NCI-H526 (cell line): Measurements from ENCODE around the gene ST6GAL1.
"Not testable (repeated sequence)": the region's sequence is repeated elsewhere in the genome, so short reads cannot be mapped to it uniquely, and the experiment has no call there.

Source experiments
- DNase-seq, 2 experiments: peaks; one replicate each; lab custom pipeline; 2025; lab: John Stamatoyannopoulos, UW

The ST6GAL1 gene

GRCh38 chr3:186967686-186968085, 37.4 kb downstream of the ST6GAL1 start:
- no peak for DNase-seq

GRCh38 chr3:186969607-186970006, 39.3 kb downstream of the ST6GAL1 start:
- DNase-seq = no peak

- not testable (repeated sequence) for DNase-seq
Measured at GRCh38 chr3:186971106-186971505, 40.8 kb downstream of the ST6GAL1 start.

- no peak for DNase-seq
Measured at GRCh38 chr3:186971578-186971977, 41.3 kb downstream of the ST6GAL1 start.

GRCh38 chr3:186973702-186974101, 43.4 kb downstream of the ST6GAL1 start:
- DNase-seq = no peak

GRCh38 chr3:186974824-186975313, 44.5 kb downstream of the ST6GAL1 start:
- DNase-seq = no peak

- DNase-seq = no peak
Measured at GRCh38 chr3:186975726-186976125, 45.4 kb downstream of the ST6GAL1 start.

GRCh38 chr3:186976837-186977750, 46.8 kb downstream of the ST6GAL1 start:
- no peak for DNase-seq

GRCh38 chr3:186978712-186979111, 48.4 kb downstream of the ST6GAL1 start:
- no peak for DNase-seq

GRCh38 chr3:186979852-186980251, 49.5 kb downstream of the ST6GAL1 start:
- no peak for DNase-seq

- DNase-seq = no peak
Measured at GRCh38 chr3:186980989-186981388, 50.7 kb downstream of the ST6GAL1 start.

GRCh38 chr3:186983659-186984058, 53.3 kb downstream of the ST6GAL1 start:
- DNase-seq = no peak

GRCh38 chr3:186984064-186984463, 53.7 kb downstream of the ST6GAL1 start:
- no peak for DNase-seq

- no peak for DNase-seq
Measured at GRCh38 chr3:186985661-186986364, 55.5 kb downstream of the ST6GAL1 start.

- DNase-seq = no peak
Measured at GRCh38 chr3:186986406-186986805, 56.1 kb downstream of the ST6GAL1 start.

- no peak for DNase-seq
Measured at GRCh38 chr3:186986816-186987215, 56.5 kb downstream of the ST6GAL1 start.

- no peak for DNase-seq
Measured at GRCh38 chr3:186988806-186989205, 58.5 kb downstream of the ST6GAL1 start.

GRCh38 chr3:186989429-186989828, 59.1 kb downstream of the ST6GAL1 start:
- no peak for DNase-seq

GRCh38 chr3:186990277-186990676, 60.0 kb downstream of the ST6GAL1 start:
- DNase-seq = no peak

- DNase-seq = no peak
Measured at GRCh38 chr3:186990878-186991308, 60.6 kb downstream of the ST6GAL1 start.

- no peak for DNase-seq
Measured at GRCh38 chr3:186991470-186991869, 61.1 kb downstream of the ST6GAL1 start.

- DNase-seq = not testable (repeated sequence)
Measured at GRCh38 chr3:186992096-186992495, 61.8 kb downstream of the ST6GAL1 start.

GRCh38 chr3:186993210-186993782, 63.0 kb downstream of the ST6GAL1 start:
- DNase-seq = no peak
